GM21367 (cell line): Measurements from ENCODE around the gene SH3GL3.

Experiments used
- ATAC-seq: cut with Tn5 transposase; IDR thresholded peaks from one replicate; pipeline ENCODE4 v1.9.1; 2021; ENCODE audit not compliant: unreplicated experiment

SH3GL3 gene

DNA sequence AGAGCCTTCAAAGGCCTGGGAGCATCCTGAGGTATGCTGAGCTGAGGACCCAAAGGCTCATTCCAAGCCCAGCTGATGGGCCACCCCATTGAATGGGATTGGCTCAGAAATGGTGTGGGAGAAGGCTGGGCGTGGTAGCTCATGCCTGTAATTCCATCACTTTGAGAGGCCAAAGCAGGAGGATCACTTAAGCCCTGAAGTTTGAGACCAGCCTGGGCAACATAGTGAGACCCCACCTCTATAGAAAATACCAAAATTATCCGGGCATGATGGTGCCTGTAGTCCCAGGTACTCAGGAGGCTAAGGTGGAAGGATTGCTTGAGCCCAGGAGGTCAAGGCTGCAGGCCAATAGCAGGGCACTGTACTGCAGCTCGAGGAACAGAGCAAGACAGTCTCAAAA, 163.0 kb downstream of the SH3GL3 start:
- no peak for ATAC-seq

DNA sequence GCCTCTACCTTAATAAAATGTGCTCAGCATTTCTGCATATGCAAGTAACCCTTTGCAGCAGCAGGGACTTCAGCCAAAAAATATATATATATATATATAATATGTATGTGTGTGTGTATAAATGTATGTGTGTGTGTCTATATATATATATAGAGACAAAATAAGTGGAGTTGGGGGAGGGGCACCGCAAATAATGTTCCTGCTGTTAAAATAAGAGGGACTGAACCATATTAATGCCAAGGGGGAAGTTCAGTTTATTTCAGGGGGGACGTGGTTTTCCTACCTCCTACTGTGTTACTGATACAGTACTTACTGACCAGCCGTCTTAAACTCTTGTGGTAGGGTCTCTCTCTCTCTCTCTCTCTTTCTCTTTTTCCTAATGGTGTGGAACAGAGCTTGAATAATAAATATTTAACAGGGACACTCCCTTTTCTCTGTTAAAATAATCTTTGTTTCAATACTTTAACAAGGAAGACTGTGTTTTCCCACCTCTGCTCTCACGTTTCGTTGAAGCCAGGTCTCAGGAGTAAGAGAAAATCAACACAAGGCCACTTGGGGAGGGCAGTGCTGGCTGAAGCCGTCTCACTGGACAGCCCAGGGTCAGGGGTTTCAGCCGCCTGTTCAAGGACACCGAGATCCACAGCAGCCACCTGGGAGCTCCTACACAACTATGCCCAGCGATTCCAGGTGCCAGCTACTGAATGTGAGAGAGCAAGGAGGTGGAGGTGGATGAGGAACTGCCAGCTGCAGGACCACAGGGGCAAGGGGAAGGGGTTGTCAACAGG, 164.0 kb downstream of the SH3GL3 start:
- ATAC-seq = no peak

DNA sequence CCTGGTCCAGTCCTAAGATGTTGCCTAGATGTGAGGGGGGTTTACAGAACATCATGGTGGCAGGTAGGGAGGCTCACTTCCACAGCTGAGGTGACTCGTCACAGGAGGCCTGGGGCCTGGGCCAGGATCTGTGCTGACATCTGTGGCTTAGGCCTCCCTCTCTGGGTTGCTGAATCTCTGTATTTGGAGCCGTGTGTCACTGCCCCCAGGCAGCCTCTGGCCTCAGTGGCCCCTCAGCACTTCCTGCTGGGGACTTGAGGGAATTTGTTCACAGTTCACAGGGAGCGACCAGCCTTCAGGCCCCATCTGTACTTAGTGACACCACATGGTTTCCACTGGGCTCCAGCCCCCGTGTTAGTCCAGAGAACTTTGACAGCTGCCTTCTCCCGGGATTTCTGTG, 165.1 kb downstream of the SH3GL3 start:
- no peak for ATAC-seq

DNA sequence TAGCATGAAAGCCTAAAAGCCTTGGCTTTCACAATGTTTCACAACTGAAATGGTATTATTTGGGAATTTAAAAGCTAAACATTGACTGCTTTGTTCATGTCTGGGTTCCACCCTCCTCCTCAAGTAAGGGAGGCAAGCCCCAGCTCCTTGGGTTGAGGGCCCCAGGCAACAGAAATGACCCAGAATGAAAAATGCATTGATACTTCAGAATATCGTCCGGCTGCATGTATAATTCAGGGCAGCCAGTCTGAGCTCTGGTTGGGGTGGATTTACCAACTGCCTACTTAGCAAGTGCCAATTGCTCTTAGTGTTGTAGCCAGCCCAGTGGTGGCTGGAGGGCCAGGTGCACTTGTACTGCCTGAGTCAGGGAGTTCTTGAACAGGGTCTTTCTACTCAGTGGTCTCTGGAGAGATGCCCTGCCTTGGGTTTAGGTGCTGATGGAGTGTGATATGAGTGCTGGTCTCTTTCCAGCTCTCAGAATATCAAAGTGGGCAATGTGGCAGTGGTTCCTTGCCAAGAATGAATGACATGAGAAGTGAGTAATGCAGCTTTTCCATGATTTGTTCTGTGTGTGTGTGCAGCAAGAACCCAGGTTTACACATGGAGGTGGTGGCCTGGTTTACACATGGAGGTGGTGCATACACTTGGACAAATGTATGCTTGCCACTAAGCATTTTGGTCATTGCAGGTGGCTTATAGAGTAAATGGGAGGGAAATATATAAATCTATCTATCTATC, 165.9 kb downstream of the SH3GL3 start:
- ATAC-seq = no peak

DNA sequence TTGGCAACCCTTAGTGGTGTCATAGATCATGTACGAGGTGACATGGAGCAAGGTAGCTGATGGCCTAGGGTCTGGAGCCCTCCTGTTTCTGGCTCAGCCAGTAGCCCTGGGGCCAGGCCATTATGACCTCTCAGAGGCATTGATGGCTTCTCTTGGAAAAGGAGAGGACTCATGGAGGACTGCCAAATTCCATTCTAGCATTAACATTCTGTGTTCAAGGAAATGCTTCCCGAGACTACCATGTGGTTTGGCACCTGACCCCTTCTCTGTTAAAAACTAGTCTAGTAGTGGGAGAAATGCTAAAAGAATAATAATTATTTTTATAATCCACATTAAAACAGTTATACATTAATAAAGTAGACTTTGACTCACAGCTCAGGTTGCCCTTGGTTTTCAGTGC, 166.6 kb downstream of the SH3GL3 start:
- no peak for ATAC-seq

DNA sequence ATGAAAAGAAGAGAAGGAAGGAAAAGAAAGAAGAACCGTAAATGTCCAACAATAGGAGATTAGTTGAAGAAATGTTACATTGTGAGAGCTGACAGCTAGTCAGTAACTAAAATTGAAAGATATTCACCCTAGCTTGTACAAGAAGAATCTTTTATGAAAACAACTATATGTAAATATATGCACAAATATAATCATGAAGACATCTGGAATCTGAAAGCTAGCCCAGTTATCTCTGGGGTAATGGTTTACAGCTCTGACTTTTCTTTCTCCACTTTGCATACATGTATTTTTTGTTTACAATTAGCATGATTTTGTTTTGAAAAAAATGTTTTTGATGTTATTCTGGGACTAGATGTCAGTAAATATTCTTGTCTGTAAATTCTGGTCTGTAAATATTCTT, 169.7 kb downstream of the SH3GL3 start:
- ATAC-seq = no peak

DNA sequence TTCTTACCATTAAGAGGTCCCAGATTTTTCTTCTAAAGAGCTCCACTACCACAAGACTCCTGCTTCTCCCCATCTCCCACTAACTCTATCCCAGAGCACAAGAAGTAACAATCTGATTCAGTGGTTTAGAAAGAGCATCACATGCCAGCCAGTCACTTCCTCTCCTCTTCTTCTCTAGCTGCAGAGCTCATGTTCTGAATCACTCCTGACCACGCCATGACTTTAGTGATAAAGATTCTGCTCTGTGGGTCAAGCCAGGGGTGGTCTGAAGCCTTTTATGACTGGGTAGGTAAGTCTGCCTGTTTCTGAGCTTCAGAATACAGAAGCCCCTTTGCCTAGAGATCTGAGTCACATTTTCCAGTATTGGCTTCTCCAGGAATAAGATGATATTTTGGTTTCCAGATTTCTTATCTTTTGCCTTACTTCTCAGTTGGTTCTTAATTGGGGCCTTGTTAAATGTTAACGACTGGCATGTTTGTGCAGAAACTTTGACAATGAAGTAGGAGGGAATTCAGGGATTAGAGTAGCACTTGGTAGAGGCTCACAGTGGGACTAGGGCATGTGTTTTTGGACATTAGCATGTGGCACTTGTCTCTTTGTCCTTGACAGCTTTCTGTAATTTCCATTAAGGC, 179.1 kb downstream of the SH3GL3 start:
- ATAC-seq = no peak

DNA sequence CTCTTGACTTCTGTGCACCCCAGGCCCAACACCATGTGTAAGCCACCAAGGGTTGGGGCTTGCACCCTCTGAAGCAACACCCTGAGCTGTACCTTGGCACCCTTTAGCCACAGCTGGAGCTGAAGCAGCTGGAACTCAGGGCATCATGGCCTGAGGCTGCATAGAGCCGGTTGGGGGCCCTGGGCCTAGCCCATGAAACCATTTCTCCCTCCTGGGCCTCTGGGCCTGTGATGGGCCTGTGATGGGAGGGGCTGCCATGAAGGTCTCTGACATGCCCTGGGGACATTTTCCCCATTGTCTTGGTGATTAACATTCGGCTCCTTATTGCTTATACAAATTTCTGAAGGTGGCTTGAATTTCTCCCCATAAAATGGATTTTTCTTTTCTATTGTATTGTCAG, 184.4 kb downstream of the SH3GL3 start:
- ATAC-seq = no peak

DNA sequence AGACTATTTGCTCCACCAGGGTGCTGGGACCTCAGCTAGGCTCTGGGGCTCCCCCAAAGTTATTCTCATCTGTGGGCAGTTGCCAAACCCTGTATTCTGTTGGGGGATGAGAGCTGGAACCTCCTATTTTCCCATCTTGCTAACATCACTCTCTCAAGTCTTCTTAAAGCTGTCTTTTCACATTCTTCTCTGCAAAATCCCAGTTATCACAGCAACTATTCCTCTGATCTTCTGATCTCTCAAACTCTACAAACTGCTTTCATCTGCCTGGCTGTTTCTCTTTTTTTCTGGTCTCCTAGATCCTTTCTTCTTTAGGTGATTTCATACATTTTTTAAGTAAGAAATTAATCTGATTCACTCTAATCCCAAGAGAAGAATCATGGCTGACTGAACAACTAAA, 196.1 kb downstream of the SH3GL3 start:
- no peak for ATAC-seq

DNA sequence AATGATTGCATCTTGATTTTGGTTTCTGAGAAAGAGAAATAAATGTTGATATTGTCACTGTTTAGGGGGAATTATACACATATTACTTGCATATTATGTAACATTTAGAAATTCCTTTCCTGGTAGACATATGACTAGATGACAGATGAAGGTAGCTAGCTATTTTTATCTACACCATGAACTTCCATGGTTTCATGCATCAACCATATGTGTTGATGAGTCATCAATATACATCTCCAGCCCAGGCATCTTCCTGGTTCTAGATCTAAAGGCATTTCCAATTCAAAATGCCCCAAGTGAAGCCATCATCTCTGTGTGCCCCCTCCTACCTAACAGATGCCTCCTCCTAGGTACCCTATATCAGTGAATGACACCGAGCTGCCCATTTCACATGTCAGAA, 197.3 kb downstream of the SH3GL3 start:
- ATAC-seq = no peak

DNA sequence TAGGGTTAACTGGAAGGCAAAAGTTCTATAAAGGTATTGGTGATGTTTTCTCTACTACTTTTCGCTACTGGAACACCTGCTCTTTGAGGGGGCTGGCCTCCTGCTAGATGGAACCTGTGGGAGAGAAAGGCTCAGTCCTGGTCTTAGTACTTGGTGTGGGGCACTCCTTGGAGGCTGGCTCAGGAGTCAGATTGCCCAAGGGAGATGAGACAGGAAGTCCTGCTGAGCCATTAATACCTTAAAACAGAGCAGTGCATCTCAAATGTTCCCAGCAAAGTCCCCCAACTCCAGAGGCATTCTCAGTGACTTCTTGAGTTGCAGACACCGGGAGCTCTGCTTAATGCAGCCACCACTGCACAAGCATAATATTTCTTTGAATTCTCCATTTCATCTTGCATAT, 203.7 kb downstream of the SH3GL3 start:
- ATAC-seq = no peak

DNA sequence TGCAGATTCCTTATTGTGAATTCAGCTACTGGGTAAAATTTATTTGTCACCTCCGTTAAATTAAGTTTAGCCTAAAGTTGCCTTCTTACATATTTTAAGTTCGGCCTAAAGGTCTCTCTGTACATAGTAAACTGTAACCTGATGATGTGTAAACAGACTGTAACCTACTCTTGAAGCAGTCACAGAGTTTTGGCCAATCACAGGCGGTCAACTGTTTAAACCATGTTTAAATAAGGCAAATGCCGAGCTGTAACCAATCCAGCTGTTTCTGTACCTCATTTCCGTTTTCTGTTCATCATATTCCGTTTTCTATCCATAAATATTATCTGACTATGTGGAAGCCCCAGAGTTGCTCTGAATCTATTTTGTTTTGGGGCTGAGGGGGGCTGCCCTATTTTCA, 204.4 kb downstream of the SH3GL3 start:
- ATAC-seq = no peak

DNA sequence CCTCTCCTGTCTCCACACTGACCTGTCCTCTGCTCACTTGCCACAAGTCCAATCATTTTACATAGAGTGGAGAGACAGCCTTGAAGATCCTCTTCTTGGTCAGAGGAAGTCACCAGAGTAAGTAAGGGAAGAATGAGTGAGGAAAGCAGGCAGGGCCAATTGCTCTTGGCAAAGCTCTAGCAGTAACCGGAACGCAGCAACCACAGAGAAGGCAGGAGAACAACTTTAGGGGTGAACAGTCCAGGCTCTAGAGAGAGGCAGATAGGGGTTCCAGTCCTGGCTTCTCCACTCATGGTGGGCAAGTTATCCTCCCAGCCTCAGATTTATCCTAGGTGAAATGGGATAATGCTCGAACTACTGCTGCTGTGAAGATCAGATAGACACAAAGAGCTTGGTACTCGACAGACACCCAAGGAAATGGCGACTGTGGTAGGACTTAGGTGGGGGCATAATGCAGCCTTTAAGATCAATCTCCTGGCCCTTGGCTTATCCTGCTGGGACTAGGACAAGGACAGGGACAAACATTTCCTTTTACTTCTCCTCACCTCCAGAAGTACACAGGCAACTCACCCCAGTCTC, 205.6 kb downstream of the SH3GL3 start:
- no peak for ATAC-seq

DNA sequence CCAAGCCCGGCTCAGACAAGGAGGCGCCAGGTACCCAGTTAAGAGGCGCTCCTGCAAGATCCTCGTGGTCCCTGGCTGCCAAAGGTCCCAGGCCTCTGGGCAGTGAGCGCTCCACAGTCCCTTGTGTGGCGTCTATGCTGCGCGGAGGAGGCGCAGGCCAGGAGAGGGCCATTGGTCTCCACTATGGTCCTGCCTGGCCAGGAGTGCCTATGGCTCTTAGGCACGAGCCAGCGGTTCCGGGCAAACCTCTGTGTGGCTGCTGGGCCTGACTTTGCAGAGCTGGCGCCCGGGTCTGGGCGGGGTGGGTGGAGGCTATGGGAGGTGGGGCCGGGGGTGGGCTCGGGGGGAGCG, 206.1 kb downstream of the SH3GL3 start:
- no peak for ATAC-seq

DNA sequence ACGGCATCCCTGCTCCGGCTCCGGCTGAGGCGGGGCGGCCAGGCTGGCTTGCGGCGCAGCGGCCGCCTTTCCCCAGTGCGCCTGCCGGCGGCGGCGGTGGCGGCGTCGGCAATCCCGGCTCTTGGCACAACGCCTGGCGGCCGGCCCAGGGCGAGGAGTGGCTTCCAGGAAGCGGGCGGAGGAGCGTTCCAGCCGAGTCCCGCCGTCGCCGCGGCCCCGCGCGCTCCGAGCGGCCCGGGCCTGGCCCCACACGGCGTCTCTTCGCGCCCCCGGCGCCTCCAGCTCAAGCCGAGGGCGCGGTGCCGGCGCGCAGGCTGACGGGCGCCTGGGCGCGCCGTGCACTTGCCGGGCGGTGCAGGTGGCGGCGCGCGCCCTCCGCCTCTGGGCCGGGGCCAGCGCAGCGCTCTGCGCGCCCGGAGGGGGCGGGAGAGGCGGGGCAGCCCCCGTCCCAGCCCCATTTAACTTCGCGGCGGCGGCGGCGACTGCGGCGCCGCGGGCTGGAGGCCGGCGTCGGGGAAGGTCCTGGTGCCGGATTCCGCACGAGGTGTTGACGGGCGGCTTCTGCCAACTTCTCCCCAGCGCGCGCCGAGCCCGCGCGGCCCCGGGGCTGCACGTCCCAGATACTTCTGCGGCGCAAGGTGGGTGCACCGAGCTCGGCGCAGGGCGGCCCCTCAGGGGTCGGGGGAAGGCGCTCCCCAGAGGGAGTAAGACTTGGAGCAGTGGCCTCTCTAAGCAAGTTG, 206.7 kb downstream of the SH3GL3 start, which contains the start of gene ADAMTSL3:
ADAMTSL3 (plus strand) TSS at position 485 of the 740 bp plus-strand sequence. CDS start 1,639 bp downstream, outside the sequence.
- no peak for ATAC-seq

DNA sequence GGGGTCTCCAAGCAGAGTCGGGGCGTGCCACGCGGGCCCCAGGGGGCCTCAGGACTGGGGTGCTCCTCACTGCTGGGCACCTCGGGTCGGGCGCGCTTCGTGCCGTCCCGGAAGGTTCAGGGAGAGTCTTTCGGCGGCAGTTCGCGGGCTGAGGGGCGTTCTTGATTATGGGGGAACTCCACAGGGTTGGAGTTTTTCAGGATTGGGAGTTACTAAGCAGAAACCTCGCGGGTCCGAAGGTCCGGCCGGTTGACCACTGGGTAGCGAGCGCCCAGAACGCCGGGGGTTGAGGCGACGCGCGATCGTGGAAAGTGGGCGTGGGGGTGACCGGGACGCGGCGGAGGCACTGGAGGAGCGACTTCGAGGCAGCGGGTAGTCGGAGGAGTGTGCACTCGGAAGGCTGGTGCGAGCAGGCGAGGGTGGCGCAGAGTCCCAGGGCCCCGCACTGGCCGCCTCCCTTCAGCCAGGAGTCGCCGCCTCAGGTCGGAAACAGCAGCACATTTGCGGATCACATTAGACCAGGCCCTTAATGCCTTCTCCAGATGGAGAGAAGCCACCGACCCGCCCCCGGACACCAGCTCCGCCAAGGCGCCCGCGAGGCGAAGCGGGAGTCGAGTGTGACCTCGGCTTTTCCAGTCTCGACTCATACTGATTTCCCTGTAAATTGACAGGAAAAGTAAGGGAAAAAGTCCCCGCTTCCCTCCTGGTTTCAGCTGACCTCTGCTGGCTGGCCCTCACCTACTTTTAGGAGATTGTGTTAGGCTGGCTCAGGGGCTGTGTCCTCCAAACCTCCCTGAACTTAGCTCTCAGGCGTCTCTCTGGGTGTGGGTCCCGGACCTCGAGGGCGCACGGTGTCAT, 207.5 kb downstream of the SH3GL3 start:
- no peak for ATAC-seq

DNA sequence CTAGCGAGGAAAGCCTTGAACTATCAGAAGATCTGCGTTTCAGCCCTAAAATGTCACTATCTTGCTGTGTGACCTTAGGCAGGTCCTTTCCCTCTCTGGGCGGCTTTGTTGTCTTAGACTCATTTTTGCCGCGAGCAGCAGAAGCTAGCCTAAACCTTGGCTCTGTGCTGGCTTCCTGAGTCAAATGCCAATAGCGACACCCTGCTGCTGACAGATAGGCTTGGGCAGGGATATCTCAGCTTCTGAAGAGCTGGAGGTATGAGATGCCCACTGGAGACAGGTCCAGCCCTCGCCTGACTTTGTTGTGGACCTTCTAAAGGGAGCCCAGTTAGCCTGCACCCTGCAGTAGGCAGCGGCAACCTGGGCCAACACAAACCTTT, 208.1 kb downstream of the SH3GL3 start:
- ATAC-seq = no peak

DNA sequence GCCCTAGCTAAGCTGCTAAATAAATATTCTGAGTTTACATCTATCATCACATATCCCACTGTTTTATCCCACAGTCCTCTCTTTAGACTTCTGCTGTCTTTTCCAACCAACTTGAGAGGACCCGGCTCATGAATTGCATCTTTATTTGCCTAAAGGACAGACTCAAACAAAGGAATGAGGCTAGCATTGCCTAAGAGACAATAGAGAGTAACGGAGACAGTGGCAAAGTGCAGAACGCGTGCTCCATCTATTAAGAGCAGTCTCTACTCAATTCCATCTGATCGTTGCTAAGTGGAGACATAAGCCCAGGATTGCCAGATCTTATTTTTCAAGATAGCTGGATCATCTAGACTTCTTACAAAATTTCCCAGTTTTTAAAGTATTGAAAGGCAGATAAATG, 209.1 kb downstream of the SH3GL3 start:
- ATAC-seq = no peak

DNA sequence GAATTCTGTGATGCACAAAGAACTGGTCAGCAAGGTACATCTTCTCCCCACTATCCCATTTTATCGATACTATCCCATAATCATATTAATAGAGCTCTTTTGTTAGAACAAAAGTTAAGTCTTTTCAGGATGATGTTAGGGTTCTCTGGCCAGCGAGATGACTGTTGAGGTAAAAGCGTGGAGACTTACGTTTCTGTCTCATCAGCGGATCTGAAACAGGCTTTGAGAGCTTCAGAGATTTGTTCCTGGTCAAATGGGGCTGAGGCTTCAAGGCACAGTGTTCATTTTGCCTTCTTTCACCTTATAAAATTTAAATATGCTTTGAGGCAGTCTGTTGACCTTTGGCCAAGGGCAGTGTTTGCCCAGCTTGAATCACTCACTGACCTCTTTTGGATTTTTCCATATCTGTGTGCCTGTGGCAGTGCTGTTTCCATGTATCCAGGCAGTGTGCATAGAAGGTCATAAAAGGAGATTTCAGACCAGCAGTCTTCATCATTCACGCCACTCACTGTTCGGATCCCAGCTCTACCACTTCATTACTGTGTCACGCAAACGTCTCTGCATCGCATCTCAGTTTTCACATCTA, 209.9 kb downstream of the SH3GL3 start:
- no peak for ATAC-seq

DNA sequence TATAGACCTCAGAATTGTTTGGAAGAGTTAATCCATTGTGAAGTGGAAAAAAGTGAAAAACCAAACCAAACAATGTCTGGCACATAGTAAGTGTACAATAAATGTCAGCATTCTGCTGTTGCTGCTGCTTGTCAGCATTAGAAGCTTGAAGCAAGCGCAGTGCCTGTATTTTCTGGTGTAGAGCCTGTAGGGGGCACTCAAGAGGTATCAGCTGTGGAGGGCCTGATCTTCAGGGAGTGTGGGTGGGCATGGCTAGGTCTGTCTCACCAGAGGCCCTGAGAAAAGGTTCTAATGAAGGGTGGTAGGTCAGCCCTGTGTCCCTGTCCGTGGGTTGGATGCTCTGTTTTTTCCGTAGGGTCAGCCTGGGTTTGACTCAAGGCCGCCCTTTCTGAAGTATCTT, 210.4 kb downstream of the SH3GL3 start:
- no peak for ATAC-seq
